ENCODE measurements around the gene TSC2. TPM values are rescaled to one million over a fixed set of nuclear protein-coding genes. Genes with fewer than 3 reads are reported as not detected.

Gene TSC2
- total and polyA plus RNA-seq, 2 donors (not counting 1 experiment from before 2014, with no cell fraction given) = 24.5 to 46.6 TPM

- Histone ChIP-seq H3K4me2 (ENCODE audit: extremely low read depth, insufficient read depth, low read length) (no peak overlapping the region), H3K9ac (ENCODE audit: insufficient read depth, low read length) (no peak overlapping the region), H3K4me1 (ENCODE audit: control insufficient read depth, extremely low read depth, insufficient read depth, low read length) (peaks cover 24% of the 10 kb centered on the region), H3K27ac (ENCODE audit: insufficient read depth, low read length) (peak overlapping the region; percentile 8), H3K9me3 (ENCODE audit: control insufficient read depth, insufficient read depth, low read depth, low read length) (no peaks in the 10 kb centered on the region), H2AFZ (ENCODE audit: low read length) (no peak overlapping the region), H3K4me3 (replicated peaks in 1 of 4; ENCODE audit: control extremely low read depth in 1 of 4, insufficient read depth in 1 of 4, low read depth in 3 of 4, low read length in 4 of 4) (no peak overlapping the region), H3K27me3 (ENCODE audit: control insufficient read depth, insufficient read depth, low read length) (no peaks in the 10 kb centered on the region), H3K79me2 (ENCODE audit: control insufficient read depth, insufficient read depth, low read length) (peaks cover 72% of the 10 kb centered on the region), H3K36me3 (ENCODE audit: control insufficient read depth, insufficient read depth, low read length) (peaks cover 24% of the 10 kb centered on the region), H4K20me1 (ENCODE audit: control insufficient read depth, extremely low read depth, insufficient read depth, low read length) (no peaks in the 10 kb centered on the region)
- TF ChIP-seq EZH2 (IDR thresholded peaks at IDR 0.05; ENCODE audit: low read length, missing control alignments) = no peak
- TF ChIP-seq, protein P1, sequence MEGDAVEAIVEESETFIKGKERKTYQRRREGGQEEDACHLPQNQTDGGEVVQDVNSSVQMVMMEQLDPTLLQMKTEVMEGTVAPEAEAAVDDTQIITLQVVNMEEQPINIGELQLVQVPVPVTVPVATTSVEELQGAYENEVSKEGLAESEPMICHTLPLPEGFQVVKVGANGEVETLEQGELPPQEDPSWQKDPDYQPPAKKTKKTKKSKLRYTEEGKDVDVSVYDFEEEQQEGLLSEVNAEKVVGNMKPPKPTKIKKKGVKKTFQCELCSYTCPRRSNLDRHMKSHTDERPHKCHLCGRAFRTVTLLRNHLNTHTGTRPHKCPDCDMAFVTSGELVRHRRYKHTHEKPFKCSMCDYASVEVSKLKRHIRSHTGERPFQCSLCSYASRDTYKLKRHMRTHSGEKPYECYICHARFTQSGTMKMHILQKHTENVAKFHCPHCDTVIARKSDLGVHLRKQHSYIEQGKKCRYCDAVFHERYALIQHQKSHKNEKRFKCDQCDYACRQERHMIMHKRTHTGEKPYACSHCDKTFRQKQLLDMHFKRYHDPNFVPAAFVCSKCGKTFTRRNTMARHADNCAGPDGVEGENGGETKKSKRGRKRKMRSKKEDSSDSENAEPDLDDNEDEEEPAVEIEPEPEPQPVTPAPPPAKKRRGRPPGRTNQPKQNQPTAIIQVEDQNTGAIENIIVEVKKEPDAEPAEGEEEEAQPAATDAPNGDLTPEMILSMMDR (conservative IDR thresholded peaks at IDR 0.05 in 1 of 2, IDR thresholded peaks at IDR 0.05 in 1 of 2; ENCODE audit: low read depth in 1 of 2, low read length in 2 of 2) = no peak
- DNase-seq (ENCODE audit: low read depth in 2 of 2) = no peak
These were observed 41.5 kb upstream of the TSC2 start for GRCh38 chr16:2006317-2006716.

GRCh38 chr16:2007081-2007836, 40.5 kb upstream of the TSC2 start:
- Histone ChIP-seq H3K9ac (ENCODE audit: insufficient read depth, low read length) (peak overlapping the region; percentile 33), H3K27ac (ENCODE audit: insufficient read depth, low read length) (peak overlapping the region; percentile 59), H3K4me3 (replicated peaks in 1 of 4; ENCODE audit: control extremely low read depth in 1 of 4, insufficient read depth in 1 of 4, low read depth in 3 of 4, low read length in 4 of 4) (peak overlapping the region; percentile 58 to 82 (median 71)), H4K20me1 (ENCODE audit: control insufficient read depth, extremely low read depth, insufficient read depth, low read length) (no peaks in the 10 kb centered on the region), H3K9me3 (ENCODE audit: control insufficient read depth, insufficient read depth, low read depth, low read length) (no peaks in the 10 kb centered on the region), H3K27me3 (ENCODE audit: control insufficient read depth, insufficient read depth, low read length) (no peaks in the 10 kb centered on the region), H3K36me3 (ENCODE audit: control insufficient read depth, insufficient read depth, low read length) (peaks cover 18% of the 10 kb centered on the region), H3K4me2 (ENCODE audit: extremely low read depth, insufficient read depth, low read length) (peak overlapping the region; percentile 95), H3K79me2 (ENCODE audit: control insufficient read depth, insufficient read depth, low read length) (peaks cover 71% of the 10 kb centered on the region), H2AFZ (ENCODE audit: low read length) (no peak overlapping the region), H3K4me1 (ENCODE audit: control insufficient read depth, extremely low read depth, insufficient read depth, low read length) (peaks cover 24% of the 10 kb centered on the region)
- no peak for DNase-seq (ENCODE audit: low read depth in 2 of 2)
- TF ChIP-seq, protein P1 (conservative IDR thresholded peaks at IDR 0.05 in 1 of 2, IDR thresholded peaks at IDR 0.05 in 1 of 2; ENCODE audit: low read depth in 1 of 2, low read length in 2 of 2) = no peak
- no peak for TF ChIP-seq EZH2 (IDR thresholded peaks at IDR 0.05; ENCODE audit: low read length, missing control alignments)

GRCh38 chr16:2008009-2008526, 39.7 kb upstream of the TSC2 start:
- H3K79me2 ChIP-seq (ENCODE audit: control insufficient read depth, insufficient read depth, low read length) = peaks cover 66% of the 10 kb centered on the region
- H3K4me3 ChIP-seq (replicated peaks in 1 of 4; ENCODE audit: control extremely low read depth in 1 of 4, insufficient read depth in 1 of 4, low read depth in 3 of 4, low read length in 4 of 4) = peak overlapping the region; percentile 58 to 82 (median 71)
- DNase-seq (ENCODE audit: low read depth in 2 of 2) = peak; percentile 64 to 70
- H2AFZ ChIP-seq (ENCODE audit: low read length) = no peak overlapping the region
- no peak overlapping the region for H3K9ac ChIP-seq (ENCODE audit: insufficient read depth, low read length)
- peak overlapping the region; percentile 85 for H3K27ac ChIP-seq (ENCODE audit: insufficient read depth, low read length)
- no peaks in the 10 kb centered on the region for H4K20me1 ChIP-seq (ENCODE audit: control insufficient read depth, extremely low read depth, insufficient read depth, low read length)
- TF ChIP-seq, protein P1 (conservative IDR thresholded peaks at IDR 0.05 in 1 of 2, IDR thresholded peaks at IDR 0.05 in 1 of 2; ENCODE audit: low read depth in 1 of 2, low read length in 2 of 2) = no peak
- no peak for TF ChIP-seq EZH2 (IDR thresholded peaks at IDR 0.05; ENCODE audit: low read length, missing control alignments)
- peaks cover 24% of the 10 kb centered on the region for H3K4me1 ChIP-seq (ENCODE audit: control insufficient read depth, extremely low read depth, insufficient read depth, low read length)
- no peaks in the 10 kb centered on the region for H3K27me3 ChIP-seq (ENCODE audit: control insufficient read depth, insufficient read depth, low read length)
- peaks cover 12% of the 10 kb centered on the region for H3K36me3 ChIP-seq (ENCODE audit: control insufficient read depth, insufficient read depth, low read length)
- H3K9me3 ChIP-seq (ENCODE audit: control insufficient read depth, insufficient read depth, low read depth, low read length) = no peaks in the 10 kb centered on the region
- peak overlapping the region; percentile 95 for H3K4me2 ChIP-seq (ENCODE audit: extremely low read depth, insufficient read depth, low read length)
